H1 (cell line): ENCODE data around the gene ETNK1. TPM values are rescaled to one million over a fixed set of nuclear protein-coding genes. Genes with fewer than 3 reads are reported as not detected.

ENCODE experiments used
- CTCF ChIA-PET: fragments of 300-600 bp; sonication (Branson Sonifier 250); formaldehyde crosslinking; loops from one replicate; lab custom pipeline; 2021; ENCODE audit not compliant: partially characterized antibody; lab: Charles Lee
- POLR2A ChIA-PET: fragments of 300-600 bp; sonication (Branson Sonifier 250); formaldehyde crosslinking; loops from one replicate; lab custom pipeline; 2021; ENCODE audit warnings: inconsistent platforms; ENCODE audit not compliant: partially characterized antibody; lab: Charles Lee
- DNase-seq, 2 experiments: peaks; one replicate each; pipeline versions ENCODE4 v3.0.0 to v3.0.0-alpha.2; 2010 to 2022; ENCODE audit warnings: low spot score in 2 of 2, low read depth in 1 of 2, mixed read lengths in 1 of 2
- FAIRE-seq: peaks from 2 replicates; lab custom pipeline; 2011; peaks lifted over from hg19 to GRCh38; lab: Jason Lieb, UNC
- H2AFZ ChIP-seq: 2 replicates; pipeline ENCODE4 v1.8.1; 2012; ENCODE audit warnings: low read length, inconsistent platforms
- H2AK5ac ChIP-seq: 2 replicates; pipeline ENCODE4 v1.6.1; 2013; ENCODE audit warnings: low read depth, low read length
- H2BK120ac ChIP-seq: replicated peaks from 2 replicates; pipeline ENCODE3; 2013; ENCODE audit warnings: low read depth, low read length, inconsistent platforms
- H2BK12ac ChIP-seq: 2 replicates; pipeline ENCODE4 v1.6.1; 2013; ENCODE audit warnings: low read depth, low read length
- H2BK15ac ChIP-seq: 2 replicates; pipeline ENCODE4 v1.6.1; 2013; ENCODE audit warnings: low read length
- H2BK20ac ChIP-seq: 2 replicates; pipeline ENCODE4 v1.6.1; 2013; ENCODE audit warnings: low read length
- H2BK5ac ChIP-seq: 2 replicates; pipeline ENCODE4 v1.6.1; 2013; ENCODE audit warnings: low read depth, low read length
- H3K14ac ChIP-seq: 2 replicates; pipeline ENCODE4 v1.6.1; 2013; ENCODE audit warnings: inconsistent platforms; ENCODE audit not compliant: insufficient read length
- H3K18ac ChIP-seq: 2 replicates; pipeline ENCODE4 v1.6.1; 2013; ENCODE audit warnings: low read length; ENCODE audit errors: extremely low read depth
- H3K23ac ChIP-seq: 2 replicates; pipeline ENCODE4 v1.6.1; 2013; ENCODE audit warnings: inconsistent platforms; ENCODE audit not compliant: insufficient read length
- H3K23me2 ChIP-seq: 2 replicates; pipeline ENCODE4 v1.6.1; 2013; ENCODE audit warnings: low read depth, low read length
- H3K27ac ChIP-seq: 2 replicates; pipeline ENCODE4 v1.6.1; 2011; ENCODE audit warnings: low read depth, low read length, inconsistent platforms
- H3K27me3 ChIP-seq, 4 experiments: replicated peaks in 1 of 4; 1 replicate in 1 of 4; 2 replicates in 3 of 4; pipeline versions ENCODE4 v1.6.1 to v1.8.1; 2011 to 2013; ENCODE audit warnings: low read length in 3 of 4, mild to moderate bottlenecking in 3 of 4, inconsistent platforms in 2 of 4, mixed read lengths in 2 of 4, moderate library complexity in 1 of 4; ENCODE audit not compliant: control insufficient read depth in 3 of 4, insufficient read depth in 3 of 4; ENCODE audit errors: extremely low read depth in 1 of 4
- H3K36me3 ChIP-seq, 4 experiments: 2 replicates each; pipeline versions ENCODE4 v1.6.1 to v1.8.1; 2011 to 2013; ENCODE audit warnings: mild to moderate bottlenecking in 4 of 4, low read length in 3 of 4, moderate library complexity in 2 of 4, control low read depth in 1 of 4, inconsistent platforms in 1 of 4; ENCODE audit not compliant: insufficient read depth in 4 of 4, control insufficient read depth in 2 of 4
- H3K4ac ChIP-seq: replicated peaks from 2 replicates; pipeline ENCODE3; 2013; ENCODE audit warnings: low read length, low read depth, mixed read lengths, inconsistent platforms; ENCODE audit not compliant: insufficient read length
- H3K4me1 ChIP-seq, 4 experiments: replicated peaks in 1 of 4; 1 replicate in 1 of 4; 2 replicates in 3 of 4; pipeline versions ENCODE4 v1.6.1 to v1.8.1; 2011 to 2013; ENCODE audit warnings: low read length in 3 of 4, inconsistent platforms in 2 of 4, mixed read lengths in 1 of 4; ENCODE audit not compliant: insufficient read depth in 4 of 4, control insufficient read depth in 3 of 4
- H3K4me2 ChIP-seq, 2 experiments: 2 replicates each; pipeline versions ENCODE4 v1.6.1 to v1.8.1; 2011 to 2013; ENCODE audit warnings: low read depth in 2 of 2, low read length in 2 of 2, control low read depth in 1 of 2, inconsistent platforms in 1 of 2, mild to moderate bottlenecking in 1 of 2; ENCODE audit not compliant: insufficient read depth in 1 of 2
- H3K4me3 ChIP-seq, 4 experiments: fragments of 200-600, 300-600 bp in 1 of 4; sonication (generic), shearing (Covaris generic), sonication (Bioruptor Twin) in 1 of 4; 2 replicates each; pipeline versions ENCODE4 v1.5.1 to v1.8.1; 2011 to 2016; ENCODE audit warnings: low read length in 4 of 4, low read depth in 3 of 4, control low read depth in 2 of 4, inconsistent platforms in 2 of 4, mild to moderate bottlenecking in 2 of 4, mixed read lengths in 1 of 4, moderate library complexity in 1 of 4; ENCODE audit not compliant: insufficient read depth in 2 of 4; ENCODE audit errors: extremely low read depth in 1 of 4
- H3K56ac ChIP-seq: replicated peaks from 2 replicates; pipeline ENCODE3; 2013; ENCODE audit warnings: low read depth, mild to moderate bottlenecking, mixed read lengths, low read length, inconsistent platforms; ENCODE audit not compliant: insufficient read length
- H3K79me1 ChIP-seq: 2 replicates; pipeline ENCODE4 v1.6.1; 2013; ENCODE audit warnings: low read depth, low read length, control low read depth
- H3K79me2 ChIP-seq, 2 experiments: 2 replicates each; pipeline versions ENCODE4 v1.6.1 to v1.8.1; 2012 to 2013; ENCODE audit warnings: low read length in 2 of 2, mild to moderate bottlenecking in 2 of 2, inconsistent platforms in 1 of 2; ENCODE audit not compliant: insufficient read depth in 2 of 2, control insufficient read depth in 1 of 2
- H3K9ac ChIP-seq, 4 experiments: replicated peaks in 1 of 4; 1 replicate in 1 of 4; 2 replicates in 3 of 4; pipeline versions ENCODE4 v1.6.1 to v1.8.1; 2011 to 2013; ENCODE audit warnings: low read depth in 3 of 4, low read length in 3 of 4, control low read depth in 2 of 4, mild to moderate bottlenecking in 2 of 4, moderate library complexity in 2 of 4, inconsistent platforms in 1 of 4; ENCODE audit errors: extremely low read depth in 1 of 4
- H3K9me3 ChIP-seq, 2 experiments: 2 replicates each; pipeline versions ENCODE4 v1.6.1 to v1.8.1; 2012 to 2013; ENCODE audit warnings: mild to moderate bottlenecking in 2 of 2, moderate library complexity in 2 of 2, control low read depth in 1 of 2, inconsistent platforms in 1 of 2, low read depth in 1 of 2, low read length in 1 of 2, mixed read lengths in 1 of 2; ENCODE audit not compliant: insufficient read depth in 2 of 2
- H4K20me1 ChIP-seq, 2 experiments: replicated peaks in 1 of 2; 2 replicates each; pipeline versions ENCODE3 to v1.8.1; 2011 to 2013; ENCODE audit warnings: inconsistent platforms in 2 of 2, low read length in 2 of 2, mild to moderate bottlenecking in 1 of 2; ENCODE audit not compliant: insufficient read depth in 2 of 2, control insufficient read depth in 1 of 2
- H4K5ac ChIP-seq: 2 replicates; pipeline ENCODE4 v1.6.1; 2013; ENCODE audit warnings: low read length, low read depth, mixed read lengths, inconsistent platforms; ENCODE audit not compliant: insufficient read length
- H4K8ac ChIP-seq: 2 replicates; pipeline ENCODE4 v1.8.0; 2013; ENCODE audit warnings: mild to moderate bottlenecking, moderate library complexity, low read length, inconsistent platforms; ENCODE audit not compliant: insufficient read depth; ENCODE audit errors: extremely low read depth
- H4K91ac ChIP-seq: replicated peaks from 2 replicates; pipeline ENCODE3; 2013; ENCODE audit warnings: low read length, mixed read lengths, inconsistent platforms; ENCODE audit not compliant: insufficient read length
- RAD21 ChIP-seq, 2 experiments: IDR thresholded peaks in 1 of 2; conservative IDR thresholded peaks in 1 of 2; 2 replicates each; pipeline ENCODE4 v1.6.1; 2011; ENCODE audit warnings: low read depth in 2 of 2, low read length in 2 of 2, improper control_type of control experiment in 1 of 2, inconsistent platforms in 1 of 2, mild to moderate bottlenecking in 1 of 2, moderate library complexity in 1 of 2
- RBBP5 ChIP-seq: IDR thresholded peaks from 2 replicates; pipeline ENCODE4 v1.7.1; 2012; ENCODE audit warnings: low read depth, mild to moderate bottlenecking, inconsistent platforms, low read length, moderate library complexity, borderline replicate concordance
- WGBS, 2 experiments: shearing (Covaris generic) in 1 of 2; methylation state at CpG; one replicate each; pipeline versions ENCODE4 v1.1.6 to v1.1.7; 2013 to 2015; ENCODE audit warnings: low lambda C conversion rate in 2 of 2, mixed read lengths in 2 of 2, inconsistent platforms in 1 of 2, low coverage in 1 of 2, missing lambda C conversion rate in 1 of 2; ENCODE audit not compliant: insufficient replicate concordance in 2 of 2, insufficient coverage in 1 of 2, insufficient read length in 1 of 2; ENCODE audit errors: extremely low coverage in 1 of 2, missing lambda C conversion rate in 1 of 2; 5-methylcytosine and 5-hydroxymethylcytosine counted together
- polyA plus RNA-seq, 7 experiments: library from polyadenylated mRNA; depleted of rRNA in 3 of 7; stranded (reverse) in 5 of 7; unstranded in 2 of 7; fragments of >200 nt in 5 of 7; fragments of 200-250 nt in 2 of 7; gene quantifications; 1 replicate in 5 of 7; 2 replicates in 1 of 7; 4 replicates in 1 of 7; pipeline versions ENCODE4 v1.2.1 to v1.2.3, GENCODE V29; 2011 to 2013; ENCODE audit warnings: missing spikeins in 2 of 7, mixed read lengths in 2 of 7
- total RNA-seq: library from RNA; stranded (reverse); fragmentation: NEBNext Ultra II Directional; extraction: Animal tissue kit (Norgen Biotek cat#: 25700); gene quantifications from 2 replicates; pipeline ENCODE4 v1.2.1, GENCODE V29; 2021
- TF ChIP-seq, protein P1 (sequence below): IDR thresholded peaks from 2 replicates; pipeline ENCODE4 v1.6.1; 2012; ENCODE audit warnings: inconsistent platforms

ETNK1 gene
- total and polyA plus RNA-seq, 2 of the 8 experiments (the other 6 are each of a cell fraction or from before 2014, with no cell fraction given), result 11.6 to 82.7 TPM

DNA sequence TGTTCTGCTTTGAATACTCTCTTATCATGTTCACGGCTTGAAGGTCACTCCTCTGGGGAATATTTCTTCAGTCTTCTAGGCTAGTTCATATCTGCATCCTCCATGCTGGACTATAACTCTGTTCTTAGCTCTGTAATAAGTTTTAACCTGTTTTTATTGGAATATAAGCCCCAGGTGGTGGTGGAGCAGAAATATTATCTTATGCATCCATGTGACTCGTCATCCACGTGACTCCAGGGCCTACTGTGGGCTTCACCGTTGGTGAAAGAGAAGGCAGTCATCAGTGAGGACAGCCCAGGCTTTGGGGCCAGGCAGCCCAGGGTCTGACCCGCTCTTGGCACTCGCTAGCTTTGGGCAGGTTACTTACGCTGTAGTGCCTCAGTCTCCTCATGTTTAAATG lies 87.1 kb downstream of the ETNK1 start:
- Histone ChIP-seq H4K8ac (no peak overlapping the region), H3K79me2 (no peaks in the 10 kb centered on the region), H3K9ac (no peak overlapping the region), H3K23ac (no peak overlapping the region), H4K91ac (no peak overlapping the region), H3K4me2 (no peak overlapping the region), H3K56ac (no peak overlapping the region), H3K79me1 (no peaks in the 10 kb centered on the region; the same call in 1 of the 2 replicates), H3K4ac (no peak overlapping the region), H3K4me3 (no peak overlapping the region), H2AK5ac (no peak overlapping the region), H2BK12ac (no peak overlapping the region), H2AFZ (no peak overlapping the region), H2BK5ac (no peak overlapping the region), H4K5ac (no peak overlapping the region), H3K18ac (no peak overlapping the region), H4K20me1 (no peaks in the 10 kb centered on the region), H3K23me2 (no peaks in the 10 kb centered on the region), H2BK120ac (no peak overlapping the region), H3K27ac (no peak overlapping the region), H3K36me3 (no peaks in the 10 kb centered on the region; a peak in 1 of 8 replicates), H2BK15ac (no peak overlapping the region; the same call in 1 of the 2 replicates), H3K4me1 (no peaks in the 10 kb centered on the region), H3K27me3 (no peaks in the 10 kb centered on the region), H2BK20ac (no peak overlapping the region), H3K9me3 (no peaks in the 10 kb centered on the region), H3K14ac (no peak overlapping the region)
- DNase-seq (no peak), FAIRE-seq (no peak)
- WGBS, 2 experiments, result 96% methylated on average over 7 of the region's 7 CpGs; no CpG with 5 or more reads in 1 of the 2 experiments
- POLR2A ChIA-PET, result no interaction called here
- CTCF ChIA-PET, result interaction anchor here (0.6 to 1.5 kb wide), 6 partner anchors 142 to 1751 kb away, joined by 3 to 5 read pairs (median 3); no protein-coding TSS in a partner anchor
- TF ChIP-seq, protein P1, sequence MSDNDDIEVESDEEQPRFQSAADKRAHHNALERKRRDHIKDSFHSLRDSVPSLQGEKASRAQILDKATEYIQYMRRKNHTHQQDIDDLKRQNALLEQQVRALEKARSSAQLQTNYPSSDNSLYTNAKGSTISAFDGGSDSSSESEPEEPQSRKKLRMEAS, result no peak
- TF ChIP-seq RBBP5 (no peak), RAD21 (IDR thresholded peaks at IDR 0.05 in 1 of 2, conservative IDR thresholded peaks at IDR 0.05 in 1 of 2; ENCODE audit: low read depth in 2 of 2, low read length in 2 of 2) (no peak)
